Kidney epithelial cell (primary cell): Measurements from ENCODE around the gene IGFBP7. TPM values are rescaled to one million over a fixed set of nuclear protein-coding genes. Genes with fewer than 3 reads are reported as not detected.

ENCODE experiments used
- DNase-seq: peaks from one replicate; pipeline ENCODE4 v3.0.0-alpha.2; 2010; ENCODE audit warnings: low read depth
- H3K27me3 ChIP-seq: 2 replicates; pipeline ENCODE4 v1.6.0; 2011; ENCODE audit warnings: low read length; ENCODE audit not compliant: control insufficient read depth, insufficient read depth
- H3K36me3 ChIP-seq: 2 replicates; pipeline ENCODE4 v1.5.1; 2011; ENCODE audit warnings: low read length; ENCODE audit not compliant: control insufficient read depth, insufficient read depth
- H3K4me3 ChIP-seq: 2 replicates; pipeline ENCODE4 v1.5.1; 2011; ENCODE audit warnings: low read depth, mild to moderate bottlenecking, control low read depth, low read length
- total RNA-seq: library from RNA; depleted of rRNA; stranded (reverse); fragments of >200 nt; gene quantifications from 2 replicates; pipeline ENCODE4 v1.2.3, GENCODE V29; 2015
- TF ChIP-seq, protein P1 (sequence below): IDR thresholded peaks from 2 replicates; pipeline ENCODE4 v1.5.1; 2011; ENCODE audit warnings: mild to moderate bottlenecking, moderate library complexity, low read length, control low read depth, inconsistent platforms; ENCODE audit not compliant: insufficient read depth, poor library complexity, severe bottlenecking

IGFBP7 gene
- total RNA-seq, 1 donor from 2014 or later, result 1,134 TPM

DNA sequence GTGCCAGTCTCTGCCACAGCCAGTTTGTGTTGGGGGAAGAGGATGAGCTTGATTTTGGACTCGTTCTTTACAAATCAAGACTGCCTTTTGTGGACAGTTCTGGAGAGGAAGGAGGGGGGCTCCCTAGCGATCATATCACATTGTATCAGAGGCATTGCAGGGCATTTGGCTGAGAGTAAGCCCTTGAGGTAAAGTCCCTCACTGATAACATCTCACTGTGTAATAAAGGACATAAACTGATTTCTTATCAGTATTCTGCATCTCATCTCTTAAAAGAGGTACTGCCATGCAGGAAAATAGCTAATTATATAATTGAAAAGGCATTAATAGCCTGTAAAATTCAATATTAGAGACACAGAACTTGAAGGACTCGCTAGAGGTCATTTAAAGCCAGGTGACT, 6.1 kb upstream of the IGFBP7 start:
- no peak overlapping the region for H3K4me3 ChIP-seq
- TF ChIP-seq, protein P1, sequence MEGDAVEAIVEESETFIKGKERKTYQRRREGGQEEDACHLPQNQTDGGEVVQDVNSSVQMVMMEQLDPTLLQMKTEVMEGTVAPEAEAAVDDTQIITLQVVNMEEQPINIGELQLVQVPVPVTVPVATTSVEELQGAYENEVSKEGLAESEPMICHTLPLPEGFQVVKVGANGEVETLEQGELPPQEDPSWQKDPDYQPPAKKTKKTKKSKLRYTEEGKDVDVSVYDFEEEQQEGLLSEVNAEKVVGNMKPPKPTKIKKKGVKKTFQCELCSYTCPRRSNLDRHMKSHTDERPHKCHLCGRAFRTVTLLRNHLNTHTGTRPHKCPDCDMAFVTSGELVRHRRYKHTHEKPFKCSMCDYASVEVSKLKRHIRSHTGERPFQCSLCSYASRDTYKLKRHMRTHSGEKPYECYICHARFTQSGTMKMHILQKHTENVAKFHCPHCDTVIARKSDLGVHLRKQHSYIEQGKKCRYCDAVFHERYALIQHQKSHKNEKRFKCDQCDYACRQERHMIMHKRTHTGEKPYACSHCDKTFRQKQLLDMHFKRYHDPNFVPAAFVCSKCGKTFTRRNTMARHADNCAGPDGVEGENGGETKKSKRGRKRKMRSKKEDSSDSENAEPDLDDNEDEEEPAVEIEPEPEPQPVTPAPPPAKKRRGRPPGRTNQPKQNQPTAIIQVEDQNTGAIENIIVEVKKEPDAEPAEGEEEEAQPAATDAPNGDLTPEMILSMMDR, result no peak
- no peak for DNase-seq
- no peaks in the 10 kb centered on the region for H3K36me3 ChIP-seq
- H3K27me3 ChIP-seq, result no peaks in the 10 kb centered on the region

DNA sequence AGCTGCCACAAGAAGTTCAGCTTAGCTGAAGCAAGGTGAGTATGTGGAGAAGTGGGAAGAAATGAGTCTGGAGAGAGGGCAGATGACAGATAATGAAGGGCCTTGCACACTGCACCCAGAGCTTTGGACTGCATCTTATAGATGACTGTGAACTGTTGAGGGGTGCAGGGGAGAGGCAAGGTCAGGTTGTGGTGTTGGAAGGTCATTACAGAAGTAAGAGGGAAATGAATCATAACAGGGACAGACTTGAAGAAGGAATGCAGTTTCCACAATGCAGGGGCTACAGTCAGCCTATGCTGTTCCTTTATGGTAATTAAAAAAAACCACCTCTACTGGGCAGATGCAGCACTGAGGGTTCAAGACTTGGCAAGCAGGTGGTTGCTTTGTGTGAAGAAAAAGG, 4.8 kb upstream of the IGFBP7 start:
- no peak for DNase-seq
- H3K4me3 ChIP-seq, result no peak overlapping the region
- H3K36me3 ChIP-seq, result no peaks in the 10 kb centered on the region
- H3K27me3 ChIP-seq, result no peaks in the 10 kb centered on the region
- TF ChIP-seq, protein P1, result no peak

DNA sequence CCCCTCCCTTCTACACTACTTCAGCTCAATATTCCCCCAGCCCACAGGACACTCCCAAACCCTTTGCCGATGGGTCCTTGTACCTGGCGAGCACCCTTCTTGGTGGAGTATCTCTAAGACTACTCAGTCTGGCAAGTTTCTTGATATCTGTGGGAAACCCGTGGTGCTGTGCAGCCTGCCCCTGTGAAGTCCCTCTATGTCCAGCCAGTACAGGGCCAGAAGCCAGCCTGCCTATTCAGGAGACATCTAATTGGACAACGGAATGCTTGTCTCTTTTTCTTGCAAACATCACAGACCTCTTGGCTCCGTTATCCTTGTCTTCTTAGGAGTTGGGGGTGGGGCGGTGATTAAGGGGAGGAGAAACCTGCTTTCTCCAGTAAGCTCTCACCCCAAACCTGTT, 3.7 kb upstream of the IGFBP7 start:
- TF ChIP-seq, protein P1, result no peak
- H3K36me3 ChIP-seq, result no peaks in the 10 kb centered on the region
- H3K27me3 ChIP-seq, result no peaks in the 10 kb centered on the region
- H3K4me3 ChIP-seq, result no peak overlapping the region
- no peak for DNase-seq

DNA sequence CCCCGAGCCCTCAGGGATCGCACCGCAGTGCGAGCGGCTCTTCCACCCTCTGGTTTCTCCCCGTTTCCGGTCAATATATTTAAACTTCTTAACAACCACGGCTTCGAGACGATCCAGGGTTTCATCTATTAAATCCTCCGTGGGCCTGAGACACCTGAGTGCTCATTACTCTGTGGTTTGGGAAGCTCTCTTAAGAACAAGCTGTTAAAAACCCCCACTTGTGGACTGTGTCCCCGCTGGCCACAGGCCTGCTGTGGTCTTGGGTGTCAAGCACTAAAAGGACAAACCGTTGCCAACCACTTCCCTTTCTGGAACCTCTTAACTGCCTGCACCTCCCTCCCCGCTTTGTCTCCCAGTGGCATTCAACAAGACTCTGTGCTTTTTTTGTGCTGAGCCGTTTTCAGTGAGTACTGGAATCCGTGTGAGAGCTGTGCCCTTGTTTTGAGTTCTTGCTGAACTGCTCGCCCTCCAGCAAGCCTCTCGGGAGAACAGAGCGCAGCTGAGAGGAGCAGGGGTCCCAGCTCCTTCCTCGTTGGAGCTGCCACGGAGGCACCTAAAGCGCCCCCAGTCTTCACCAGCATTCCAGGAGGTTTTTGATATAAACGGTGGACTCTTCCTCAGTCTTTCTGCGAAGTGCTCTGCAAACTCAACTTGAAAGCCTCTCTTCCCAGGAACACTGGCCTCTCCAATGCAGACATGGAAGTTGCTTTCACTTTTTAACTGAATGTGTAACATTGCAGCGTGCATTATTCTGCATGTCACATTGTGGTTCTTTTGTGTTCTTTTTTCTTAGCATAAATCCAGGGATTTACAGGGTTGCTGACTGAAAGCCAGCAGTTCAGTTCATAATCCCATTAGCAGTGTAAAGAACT, 691 bp upstream of the IGFBP7 start:
- peaks cover 2% of the 10 kb centered on the region for H3K36me3 ChIP-seq
- no peak for DNase-seq
- H3K4me3 ChIP-seq, result peak overlapping the region; percentile 77
- TF ChIP-seq, protein P1, result no peak
- no peaks in the 10 kb centered on the region for H3K27me3 ChIP-seq

DNA sequence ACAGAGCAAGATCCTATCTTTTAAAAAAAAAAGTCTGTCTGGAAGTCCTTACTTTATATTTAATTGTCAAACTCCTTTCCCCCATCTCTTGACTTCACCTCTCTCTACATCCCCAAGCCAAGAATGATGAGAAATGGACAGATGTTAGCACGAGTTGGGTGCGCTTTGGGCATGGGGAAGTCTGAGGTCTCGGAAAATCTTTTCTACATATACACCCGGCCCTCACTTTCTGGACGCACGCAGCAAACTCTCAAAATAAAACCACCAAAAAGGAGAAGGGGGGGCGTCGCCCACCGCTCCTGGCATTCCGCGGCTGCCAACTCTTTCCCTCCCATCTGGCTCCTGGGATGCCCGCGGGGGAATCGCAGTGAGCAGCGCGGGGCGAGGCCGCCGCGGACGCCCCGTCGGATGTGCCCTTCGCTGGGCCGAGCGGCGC, 756 bp downstream of the IGFBP7 start:
- TF ChIP-seq, protein P1, result no peak
- H3K27me3 ChIP-seq, result no peaks in the 10 kb centered on the region
- no peak for DNase-seq
- H3K4me3 ChIP-seq, result peak overlapping the region; percentile 77
- H3K36me3 ChIP-seq, result peaks cover 2% of the 10 kb centered on the region

DNA sequence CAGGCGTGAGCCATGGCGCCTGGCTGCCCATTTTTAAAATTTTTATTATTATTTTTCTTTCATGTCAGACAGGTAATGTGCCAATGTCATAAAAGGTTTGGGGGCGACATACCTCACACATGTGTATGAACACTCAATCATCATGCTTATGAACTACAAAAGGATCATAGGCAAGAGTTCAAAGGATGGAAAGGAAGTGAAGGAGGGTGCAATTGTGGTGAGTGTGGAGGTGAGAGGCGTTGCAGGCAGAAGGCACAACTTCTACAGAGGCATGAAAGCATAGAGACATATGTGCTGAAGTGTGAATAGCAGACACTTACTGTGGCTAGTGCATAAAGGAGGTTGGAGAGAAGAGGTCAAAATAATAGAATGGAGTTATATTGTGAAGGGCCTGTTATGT, 4.0 kb downstream of the IGFBP7 start:
- Histone ChIP-seq H3K4me3 (peak overlapping the region; percentile 17), H3K27me3 (no peaks in the 10 kb centered on the region), H3K36me3 (peaks cover 2% of the 10 kb centered on the region)
- DNase-seq, result no peak
- TF ChIP-seq, protein P1, result no peak
